GM18498 (cell line): ENCODE data around the gene FBLN2.

ENCODE experiments used
- ATAC-seq: cut with Tn5 transposase; IDR thresholded peaks from one replicate; pipeline ENCODE4 v1.9.1; 2021; ENCODE audit warnings: mild to moderate bottlenecking, moderate library complexity; ENCODE audit not compliant: unreplicated experiment

Gene FBLN2

DNA sequence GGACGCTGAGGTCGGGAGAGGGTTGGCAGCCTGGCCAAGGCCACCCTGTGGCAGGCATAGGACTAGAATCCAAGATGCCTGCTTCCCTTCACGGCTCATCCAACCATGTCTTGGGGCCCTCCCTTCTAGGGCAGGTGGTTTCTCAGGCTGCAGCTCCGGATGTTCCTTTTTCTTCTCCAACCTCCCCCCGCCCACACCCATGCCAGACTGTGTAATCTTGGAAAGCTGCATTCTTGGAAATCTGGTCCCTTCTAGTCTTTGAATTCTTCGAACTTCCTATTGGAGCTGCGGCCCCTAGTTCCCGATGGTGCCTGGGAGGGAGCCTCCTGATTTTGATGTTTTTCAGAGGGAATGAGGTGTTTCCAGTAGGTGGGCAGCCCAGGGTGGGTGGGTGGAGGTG is 109.8 kb downstream of the FBLN2 start:
- no peak for ATAC-seq

DNA sequence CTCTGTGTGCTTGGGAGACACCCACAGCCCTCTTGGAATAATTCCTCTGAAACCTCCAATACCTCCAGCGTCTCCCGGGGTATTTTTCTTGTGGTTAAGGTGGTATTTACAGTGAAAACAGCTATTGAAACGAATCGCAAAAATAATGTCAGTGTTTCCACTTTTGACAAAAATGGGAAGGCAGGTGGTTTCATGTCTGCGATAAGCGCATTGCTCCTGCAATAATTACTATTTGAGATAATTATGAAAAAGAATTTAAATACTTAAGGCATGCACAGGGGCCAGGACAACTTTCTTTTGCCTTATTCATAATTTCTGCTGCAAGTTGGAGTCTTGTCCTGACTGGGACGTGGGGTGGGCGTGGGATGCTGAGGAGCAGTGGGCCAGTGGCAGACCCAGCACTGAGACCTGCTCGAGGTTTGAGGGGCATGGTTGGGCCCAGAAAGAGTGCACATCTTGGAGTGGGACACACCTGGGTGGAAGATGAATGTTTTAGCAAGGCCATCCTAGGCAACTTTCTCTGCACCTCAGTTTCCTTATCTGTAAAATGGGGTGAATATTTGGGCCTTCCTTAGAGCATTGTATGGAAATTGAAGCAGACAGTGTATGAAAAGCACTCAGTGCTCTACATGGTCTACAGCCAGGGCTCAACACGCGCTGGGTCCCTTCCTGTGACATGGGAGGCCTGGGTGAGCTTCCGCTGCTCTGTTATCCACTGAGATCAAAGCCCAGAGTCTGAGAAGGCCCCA is 110.5 kb downstream of the FBLN2 start:
- no peak for ATAC-seq

DNA sequence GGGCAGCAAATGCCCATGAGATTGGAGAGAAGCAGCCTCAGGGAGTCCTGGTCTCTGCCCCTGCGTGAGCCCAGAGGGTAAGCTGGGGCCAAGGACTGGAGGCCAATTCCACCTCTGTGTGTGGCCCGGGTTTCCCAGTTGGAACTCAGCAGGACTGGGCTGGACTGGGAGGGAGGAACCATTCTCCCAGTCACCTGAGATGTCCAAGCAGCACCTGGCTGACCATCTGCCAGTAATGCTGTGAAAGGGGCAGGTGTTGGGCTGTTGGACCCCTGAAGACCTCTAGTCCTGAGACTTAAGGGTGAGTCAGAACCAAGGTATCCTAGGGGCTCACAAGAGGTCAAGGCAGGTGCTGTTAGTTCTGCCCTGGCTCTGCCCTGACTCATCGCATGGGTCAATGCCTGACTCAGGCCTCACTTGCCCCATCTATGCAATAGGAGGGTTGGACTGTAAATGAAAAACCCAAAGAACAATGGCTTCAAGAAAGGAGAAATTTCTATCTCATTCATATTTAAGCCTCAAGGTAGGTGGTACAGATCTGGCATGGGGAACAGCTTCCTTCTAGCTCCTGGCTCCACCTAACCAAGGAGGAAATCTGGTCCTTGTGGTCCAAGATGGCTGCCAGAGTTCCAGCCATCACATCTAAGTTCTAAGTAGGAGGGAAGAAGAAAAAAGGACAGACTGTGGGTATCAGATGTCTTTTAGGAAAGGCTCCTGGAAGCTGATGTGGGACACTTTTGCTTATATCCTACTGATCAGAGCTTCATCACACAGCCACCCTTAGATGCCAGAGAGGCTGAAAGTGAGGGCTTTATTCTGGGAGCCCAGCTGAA is 111.3 kb downstream of the FBLN2 start:
- no peak for ATAC-seq

DNA sequence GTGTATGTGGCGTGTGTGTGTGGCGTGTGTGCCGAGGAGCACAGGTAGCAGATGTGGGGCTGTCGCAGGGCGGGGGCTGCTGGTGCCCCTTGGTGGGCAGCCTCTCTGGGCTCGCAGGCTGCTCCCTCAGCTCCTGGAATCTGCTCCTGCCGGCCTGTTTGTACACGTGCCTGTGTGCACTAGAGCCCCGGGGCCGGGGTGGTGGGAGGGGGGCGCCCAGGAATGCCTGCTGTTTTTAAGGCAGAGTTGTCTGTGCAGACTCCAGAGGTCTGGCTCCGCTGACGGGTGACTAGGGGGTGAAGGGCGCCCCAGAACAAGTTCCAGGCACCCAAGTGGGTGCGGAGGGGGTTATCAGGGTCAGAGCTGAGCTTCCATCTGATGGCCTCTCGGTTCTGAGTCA is 112.2 kb downstream of the FBLN2 start:
- no peak for ATAC-seq

DNA sequence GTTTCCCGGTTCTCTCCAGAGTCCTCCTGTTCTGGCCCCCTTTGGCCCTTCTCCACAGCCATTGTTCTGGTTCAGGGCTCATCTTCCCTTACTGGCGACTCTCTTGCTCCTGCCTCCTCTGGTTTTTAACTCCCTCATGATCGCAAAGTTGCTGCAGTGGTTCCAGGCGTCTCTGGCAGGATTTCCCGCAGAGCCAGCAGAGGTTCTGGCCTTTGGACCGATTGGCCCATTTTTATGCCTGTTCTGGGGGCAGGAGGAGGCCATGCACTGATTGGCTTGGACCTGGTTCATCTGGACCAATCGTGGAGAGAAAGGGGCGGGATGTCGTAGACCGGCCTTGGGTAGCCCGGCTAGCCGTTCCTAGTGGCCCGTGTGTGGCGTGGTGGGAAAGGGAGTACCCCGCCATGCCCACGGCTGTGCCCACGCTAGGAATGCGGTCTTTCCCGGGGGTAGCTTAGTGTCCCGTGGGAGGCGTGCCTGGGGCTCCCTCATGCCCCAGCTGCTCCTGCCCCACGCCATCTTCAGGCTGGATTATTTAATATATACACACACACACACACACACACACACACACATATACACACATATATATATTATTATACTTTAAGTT is 113.4 kb downstream of the FBLN2 start:
- ATAC-seq, result no peak

DNA sequence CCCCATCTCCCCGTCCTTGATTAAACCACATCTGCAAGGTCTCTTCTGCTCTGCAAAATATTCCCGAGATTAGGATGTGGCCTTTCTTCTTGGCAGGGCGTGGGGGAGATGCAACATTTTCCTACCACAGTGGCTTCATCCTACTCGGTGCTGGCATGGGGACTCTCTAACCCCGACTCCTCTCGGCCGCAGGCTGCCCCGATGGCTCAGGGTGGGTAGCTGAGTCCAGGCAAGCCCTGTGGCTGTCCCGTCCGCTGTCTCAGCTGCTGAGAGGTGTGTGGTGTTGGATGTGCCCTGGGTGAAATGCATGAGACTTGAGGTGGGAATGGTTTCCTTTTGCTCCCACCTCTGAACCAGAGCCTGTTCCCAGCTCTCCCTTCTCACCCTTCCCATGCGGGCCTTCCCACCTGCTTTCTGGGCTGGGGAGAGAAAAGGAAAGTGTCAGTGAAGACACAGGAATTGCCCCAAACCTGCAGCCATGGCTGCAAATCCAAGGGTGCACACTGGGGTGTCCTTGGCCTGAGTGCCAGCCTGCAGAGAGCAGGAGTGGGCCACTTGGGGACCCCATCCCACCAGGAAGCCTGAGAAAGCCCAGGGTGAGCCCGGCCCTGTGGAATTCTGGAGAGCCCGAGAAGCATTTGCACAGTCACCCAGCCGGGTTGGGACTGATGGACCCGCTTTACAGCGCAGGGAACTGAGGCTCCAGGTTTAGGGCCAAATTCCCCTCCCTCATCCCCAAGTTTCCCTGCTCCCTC is 115.0 kb downstream of the FBLN2 start:
- ATAC-seq, result no peak

DNA sequence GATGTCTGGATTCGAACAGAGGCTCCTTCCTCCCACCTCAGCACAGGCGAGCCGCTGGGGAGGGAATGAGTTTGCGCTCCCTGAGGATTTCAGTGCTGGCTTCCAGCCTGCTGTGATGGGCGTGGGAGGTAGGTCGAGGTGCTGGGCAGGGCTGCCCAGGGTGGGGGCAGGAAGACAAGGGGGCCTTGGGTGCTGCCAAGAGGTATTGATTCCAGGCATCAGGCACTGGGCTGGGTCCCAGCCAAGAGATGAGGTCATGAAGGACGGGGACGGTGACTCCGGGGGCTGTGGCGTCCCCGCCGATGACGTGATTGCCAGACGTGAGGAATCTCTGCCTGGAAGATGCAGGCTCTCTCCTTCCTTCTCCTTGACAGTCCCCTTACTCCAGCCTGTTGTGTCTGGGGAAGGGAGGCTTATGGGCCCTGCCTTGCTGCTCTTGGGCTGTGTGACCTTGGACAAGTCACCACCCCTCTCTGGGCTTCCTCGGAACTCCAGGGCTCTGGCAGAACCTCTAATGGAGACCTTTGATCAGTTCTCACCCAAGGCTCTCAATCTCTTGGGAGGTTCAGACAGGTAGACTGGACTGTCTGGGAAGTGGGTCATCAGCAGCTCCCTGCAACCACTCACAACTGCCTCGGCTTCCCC is 116.8 kb downstream of the FBLN2 start:
- no peak for ATAC-seq

DNA sequence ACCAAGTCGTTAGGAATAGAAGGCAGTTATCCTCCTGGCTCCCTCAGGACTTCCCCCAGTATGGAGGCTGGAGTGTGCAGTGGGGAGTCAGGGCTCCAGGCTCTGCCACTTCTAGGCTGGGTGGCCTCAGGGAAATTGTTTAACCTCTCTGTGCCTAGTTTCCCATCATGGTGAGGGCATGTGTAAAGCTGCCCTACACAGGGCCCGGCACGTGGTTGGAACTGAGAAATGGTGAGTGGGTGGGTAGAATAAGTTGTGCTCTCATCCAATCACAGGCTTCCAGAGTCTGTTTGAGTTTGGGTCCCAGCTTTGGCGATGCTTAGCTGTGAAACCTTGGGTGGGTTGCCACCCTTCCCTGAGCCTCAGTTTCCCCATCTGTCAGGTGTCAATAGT is 117.3 kb downstream of the FBLN2 start:
- ATAC-seq, result no peak

DNA sequence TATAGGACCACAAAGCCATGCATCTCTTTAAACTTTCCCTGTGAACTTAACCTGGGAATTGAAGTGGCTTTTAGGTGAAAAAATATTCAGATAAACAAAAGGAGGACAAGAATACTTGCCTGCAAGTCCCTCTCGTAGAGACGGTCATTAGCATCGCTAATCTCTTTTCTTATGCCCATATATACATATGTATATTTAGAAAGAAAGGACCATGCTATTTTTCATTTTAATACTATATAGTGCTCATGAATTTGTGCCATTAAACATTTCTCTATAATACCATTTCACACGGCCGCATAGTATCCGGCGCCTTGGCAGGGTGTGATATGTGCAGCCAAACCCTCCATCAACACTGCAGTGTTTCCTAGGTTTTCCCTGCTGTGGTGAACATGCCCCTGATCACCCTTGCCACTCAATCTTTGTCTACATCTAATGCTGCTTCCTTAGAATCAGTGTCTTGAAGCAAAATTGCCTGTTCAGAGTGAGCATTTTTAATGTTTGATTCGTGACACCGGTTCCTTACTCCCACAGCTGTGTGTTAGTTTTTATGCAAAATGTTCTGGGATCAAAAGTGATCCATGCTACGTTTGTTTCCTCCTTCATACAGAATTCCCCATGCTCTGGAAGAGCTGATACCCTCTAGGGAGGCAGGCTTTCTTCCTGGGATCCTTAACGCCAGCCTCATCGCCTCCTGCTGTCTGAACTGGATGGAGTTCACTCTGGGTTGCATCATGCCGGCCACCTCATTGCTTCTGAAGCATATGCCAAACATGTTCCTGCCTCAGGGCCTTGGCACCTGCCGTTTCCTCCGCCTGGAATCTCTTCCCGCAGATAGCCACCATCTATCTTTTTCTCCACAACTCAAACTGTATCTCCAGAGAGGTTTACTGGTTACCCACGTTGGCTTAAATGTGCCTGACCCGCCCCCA is 118.1 kb downstream of the FBLN2 start:
- no peak for ATAC-seq

DNA sequence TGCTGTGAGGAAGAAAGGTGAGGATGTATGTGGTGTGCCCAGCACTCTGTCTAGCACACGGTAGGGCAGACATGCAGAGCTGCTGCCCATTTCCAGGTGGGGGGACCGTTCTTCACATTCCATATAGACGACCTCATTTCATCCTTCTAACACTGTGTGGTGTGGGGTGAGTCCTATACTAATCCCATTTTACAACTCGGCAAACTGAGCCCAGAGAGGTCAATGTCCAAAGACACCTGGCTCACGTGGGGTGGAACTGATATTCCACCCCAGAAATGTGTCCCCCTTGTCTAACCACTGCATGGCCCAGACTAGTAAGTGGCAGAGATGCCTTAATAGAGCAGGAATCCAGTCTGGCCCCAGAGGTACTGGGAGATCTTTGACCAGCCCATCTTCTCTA is 119.2 kb downstream of the FBLN2 start:
- no peak for ATAC-seq

DNA sequence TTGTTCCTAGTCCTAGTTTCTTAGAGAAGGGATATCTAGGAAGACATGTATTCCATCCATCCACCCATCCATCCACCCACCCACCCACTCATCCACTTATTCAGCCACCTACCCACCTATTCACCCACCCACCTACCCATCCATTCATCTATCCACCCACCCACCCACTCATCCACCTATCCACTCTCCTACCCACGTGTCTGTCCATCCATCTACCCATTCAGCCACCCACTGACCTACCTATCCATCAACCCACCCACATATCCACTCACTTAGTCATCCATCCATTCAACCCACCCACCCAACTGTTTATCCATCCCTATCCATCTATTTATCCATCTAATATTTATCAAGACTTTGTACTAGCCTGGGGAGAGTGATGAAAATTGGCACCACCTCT is 120.5 kb downstream of the FBLN2 start:
- no peak for ATAC-seq

DNA sequence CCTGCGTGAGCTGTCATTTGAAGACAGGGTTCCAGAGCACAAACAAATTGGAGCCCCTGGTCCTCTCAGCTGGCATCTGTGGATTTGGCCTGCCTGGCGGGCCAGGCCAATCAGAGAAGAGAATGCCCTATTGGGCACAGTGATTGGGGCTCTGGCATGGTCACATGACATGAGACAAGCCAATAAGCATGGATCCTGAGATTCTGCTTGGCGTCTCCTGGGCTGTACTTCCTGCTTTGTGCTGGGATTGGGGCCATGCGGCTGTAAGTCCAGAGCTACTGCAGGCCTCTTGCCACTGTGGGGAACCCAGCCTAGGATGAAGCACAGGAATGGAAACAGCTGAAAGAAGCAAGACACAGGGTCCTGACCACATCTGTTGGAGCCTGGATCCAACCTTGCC is 121.4 kb downstream of the FBLN2 start:
- no peak for ATAC-seq

DNA sequence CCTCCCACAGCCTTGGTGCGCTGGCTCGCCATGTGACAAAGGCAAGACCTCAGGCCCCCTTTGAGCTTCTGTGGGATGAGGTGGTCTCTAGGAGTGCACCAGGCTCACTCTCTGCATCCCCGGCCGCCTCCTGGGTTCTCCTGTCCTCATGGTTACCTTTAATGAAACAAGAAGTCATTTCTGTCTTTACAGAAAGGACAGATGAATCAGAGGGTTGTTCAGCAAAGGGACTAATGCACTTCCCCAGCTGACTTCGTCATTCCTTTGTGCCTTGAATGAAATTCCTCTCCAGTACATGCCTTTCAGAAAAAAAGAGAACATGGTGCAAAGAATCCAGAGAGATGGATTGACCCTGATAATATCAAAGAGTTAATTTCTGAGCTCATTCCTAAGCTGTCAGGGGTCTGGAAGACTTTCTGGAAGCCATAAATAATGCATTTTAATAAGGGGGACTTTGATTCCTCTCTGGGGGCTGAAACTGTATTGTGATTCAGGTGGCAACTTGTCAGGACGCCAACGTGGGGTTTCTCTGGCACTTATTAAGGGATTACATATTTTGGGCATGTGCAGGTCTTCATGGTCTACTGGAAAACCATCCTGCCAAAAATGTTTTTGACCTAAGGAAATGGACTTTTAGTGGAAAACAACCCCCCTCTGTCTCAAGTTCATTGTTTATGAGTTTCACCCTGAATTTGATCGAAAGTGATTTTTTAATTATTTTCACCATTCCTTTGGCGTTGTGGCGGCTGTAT is 122.7 kb downstream of the FBLN2 start:
- ATAC-seq, result no peak

DNA sequence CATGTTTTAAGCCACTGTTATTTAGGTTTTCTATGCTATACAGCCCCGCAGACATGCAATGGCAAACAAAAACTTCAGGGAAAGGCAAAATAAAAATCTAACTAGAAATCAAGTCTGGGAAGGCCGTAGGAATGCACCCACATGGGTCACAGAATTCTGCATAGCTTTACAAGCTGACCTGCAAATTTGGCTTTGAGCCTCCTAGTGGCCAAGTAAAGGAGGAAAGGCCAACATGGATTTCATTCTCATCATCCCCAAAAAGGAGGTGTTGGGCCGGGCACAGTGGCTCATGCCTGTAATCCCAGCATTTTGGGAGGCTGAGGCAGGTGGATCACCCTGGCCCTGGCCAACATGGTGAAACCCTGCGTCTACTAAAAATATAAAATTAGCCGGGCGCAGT is 124.3 kb downstream of the FBLN2 start:
- ATAC-seq, result no peak

DNA sequence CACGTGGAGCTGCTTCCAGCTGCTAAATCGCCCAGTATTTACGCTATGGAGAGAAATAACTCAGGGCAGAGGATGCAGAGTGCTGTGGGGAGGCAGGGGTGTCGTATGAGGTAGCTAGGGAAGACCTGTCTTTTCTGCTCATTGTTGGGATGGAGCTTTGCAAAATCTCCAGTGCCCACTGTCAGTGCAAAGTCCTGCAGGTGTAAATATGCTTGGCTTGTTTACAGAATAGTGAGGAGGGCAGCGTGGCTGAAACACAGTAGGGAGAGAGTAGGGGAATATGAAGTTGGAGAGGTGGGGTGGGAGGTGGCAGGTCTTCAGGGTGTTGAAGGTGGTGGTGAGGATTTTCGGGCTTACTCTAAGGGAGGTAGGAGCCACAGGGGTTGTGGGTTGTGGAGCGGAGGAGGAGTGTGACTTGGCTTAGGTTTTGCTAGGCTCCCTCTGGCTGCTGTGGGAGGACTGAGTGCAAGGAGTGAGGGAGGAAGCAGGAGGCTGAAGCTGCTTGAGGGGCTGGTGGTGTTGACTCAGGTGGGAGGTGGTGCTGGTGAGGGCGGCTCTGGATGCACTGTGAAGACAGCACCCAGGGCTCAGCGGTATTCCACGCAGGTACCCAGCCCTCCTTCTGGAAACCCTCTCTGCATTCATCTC is 125.7 kb downstream of the FBLN2 start:
- no peak for ATAC-seq

DNA sequence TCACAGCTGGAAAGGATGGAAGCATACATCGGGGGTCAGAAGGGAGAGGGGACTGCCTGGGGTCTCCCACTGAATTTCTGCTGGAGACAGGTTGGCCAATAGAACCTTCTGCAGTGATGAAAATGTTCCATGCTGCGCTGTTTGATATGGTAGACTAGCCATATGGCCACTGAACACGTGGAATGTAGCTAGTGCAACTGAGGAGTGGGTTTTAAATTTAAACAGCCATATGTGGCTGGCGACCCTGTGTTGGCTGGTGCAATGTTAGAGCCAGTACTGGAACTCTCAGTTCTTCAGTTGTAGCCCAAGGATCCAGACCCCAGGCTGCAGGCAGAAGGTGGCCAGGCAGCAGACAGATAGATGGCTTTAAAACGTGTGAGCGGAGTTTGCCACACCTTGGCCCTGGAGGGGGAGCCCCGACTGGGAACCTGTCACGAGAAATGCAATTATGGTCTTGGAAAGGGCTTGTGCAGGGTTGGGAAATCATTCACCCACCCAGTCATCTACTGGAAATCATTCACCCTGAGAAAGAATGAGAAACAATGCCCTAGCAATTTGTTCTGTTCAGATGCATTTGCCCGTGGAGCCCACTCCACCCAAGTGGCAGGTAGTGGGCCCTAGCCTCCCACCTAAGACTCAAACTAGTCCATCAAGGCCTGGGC is 127.6 kb downstream of the FBLN2 start:
- ATAC-seq, result no peak

DNA sequence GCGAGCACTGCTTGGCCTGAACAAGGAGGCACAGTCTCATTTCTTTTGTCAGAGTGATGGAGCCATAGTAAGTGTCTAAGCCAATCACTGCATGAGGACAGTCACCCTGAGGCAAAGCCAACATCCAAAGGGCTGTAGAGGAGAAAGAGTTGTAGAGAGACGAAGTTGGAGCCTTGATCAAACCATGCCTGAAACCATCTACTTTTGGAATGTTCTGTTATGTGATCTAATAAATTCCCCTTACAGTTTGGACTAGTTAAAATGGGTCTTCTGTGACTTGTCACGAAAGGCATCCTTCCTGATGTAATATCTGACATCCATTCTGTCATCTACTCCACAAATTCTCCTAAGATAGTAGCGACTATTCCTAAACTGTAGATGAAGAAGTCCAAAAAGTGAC is 128.3 kb downstream of the FBLN2 start:
- ATAC-seq, result no peak

DNA sequence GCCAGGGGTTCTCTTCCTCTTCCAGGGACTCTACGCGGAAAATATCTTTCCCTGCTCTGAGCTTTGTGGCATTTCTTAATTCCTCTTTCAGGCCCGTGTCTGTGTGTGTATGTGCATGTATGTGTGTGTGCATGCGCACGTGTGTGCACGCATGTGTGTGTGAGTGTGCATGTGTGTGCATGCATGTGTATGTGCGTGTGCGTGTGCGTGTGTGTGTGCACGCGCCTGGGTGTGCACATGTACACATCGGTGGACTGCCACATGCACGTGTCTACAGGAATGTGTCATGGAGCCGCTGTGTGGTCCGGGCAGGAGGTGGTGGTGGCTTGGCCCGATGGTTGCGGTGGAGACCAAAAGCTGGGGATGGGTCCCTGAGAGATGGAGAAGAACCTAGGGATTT is 133.0 kb downstream of the FBLN2 start:
- ATAC-seq, result no peak
